HG03442 (cell line): ENCODE data around the gene SHH.

Experiments
- ATAC-seq: cut with Tn5 transposase; IDR thresholded peaks from one replicate; pipeline ENCODE4 v1.9.1; 2021; ENCODE audit warnings: mild to moderate bottlenecking, moderate library complexity; ENCODE audit not compliant: unreplicated experiment

The SHH gene

DNA sequence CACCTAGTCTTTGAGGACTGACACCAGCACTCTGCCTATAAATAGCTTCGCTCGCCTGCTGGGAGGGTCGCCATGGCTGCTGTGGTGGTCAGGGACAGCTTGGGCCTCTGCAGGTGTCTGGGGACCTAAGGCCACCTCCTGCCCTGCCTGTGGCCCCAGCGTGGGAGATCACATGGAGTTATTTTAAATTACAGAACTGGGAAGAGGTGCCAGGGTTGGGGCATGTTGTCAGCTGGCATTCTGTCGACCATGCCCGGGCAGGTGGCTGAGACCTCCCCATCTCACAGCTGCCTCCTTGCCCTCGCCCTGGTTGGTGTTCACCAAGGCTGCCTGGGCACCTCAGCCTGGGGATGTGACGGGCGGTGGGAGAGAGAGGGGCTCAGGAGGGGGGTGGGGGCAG, 18.1 kb downstream of the SHH start:
- ATAC-seq = no peak

DNA sequence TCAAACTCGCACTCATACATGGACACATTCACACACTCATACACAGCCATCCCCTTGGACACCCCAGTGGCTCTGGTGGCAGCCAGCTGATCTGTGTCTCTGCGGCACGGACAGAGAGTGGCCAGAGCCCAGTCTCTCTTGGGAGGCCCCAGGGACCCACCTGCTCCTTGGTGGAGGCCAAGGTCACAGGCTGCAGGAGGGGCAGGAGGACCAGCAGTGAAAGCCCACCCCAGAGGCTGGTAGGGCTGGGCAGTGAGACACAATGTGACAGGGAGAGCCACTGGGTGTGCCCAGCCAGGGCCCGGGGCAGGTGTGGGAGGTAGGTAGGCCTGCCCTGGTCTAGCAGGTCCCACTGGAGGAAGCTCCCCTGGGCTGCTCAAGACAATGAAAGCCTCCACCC, 18.5 kb downstream of the SHH start:
- ATAC-seq = no peak

DNA sequence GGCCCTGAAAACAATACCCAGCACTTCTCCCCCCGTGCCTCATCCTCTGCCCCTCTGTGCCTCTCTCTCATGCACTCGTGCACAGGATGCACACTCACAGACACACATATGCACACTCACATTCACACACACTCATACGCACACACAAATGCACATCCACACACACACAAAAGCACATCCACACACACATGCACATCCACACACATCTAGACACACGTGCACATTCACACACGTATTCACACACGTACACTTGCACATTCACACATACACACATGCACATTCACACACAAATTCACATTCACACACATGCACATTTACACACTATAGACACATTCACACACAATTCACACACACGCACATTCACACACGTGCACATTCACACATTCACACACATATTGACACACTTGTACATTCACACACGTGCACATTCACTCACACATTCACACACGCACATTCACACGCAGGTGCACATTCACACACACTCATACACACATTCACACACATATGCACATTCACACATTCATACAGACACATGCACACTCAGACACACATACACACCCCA, 19.2 kb downstream of the SHH start:
- ATAC-seq = no peak

DNA sequence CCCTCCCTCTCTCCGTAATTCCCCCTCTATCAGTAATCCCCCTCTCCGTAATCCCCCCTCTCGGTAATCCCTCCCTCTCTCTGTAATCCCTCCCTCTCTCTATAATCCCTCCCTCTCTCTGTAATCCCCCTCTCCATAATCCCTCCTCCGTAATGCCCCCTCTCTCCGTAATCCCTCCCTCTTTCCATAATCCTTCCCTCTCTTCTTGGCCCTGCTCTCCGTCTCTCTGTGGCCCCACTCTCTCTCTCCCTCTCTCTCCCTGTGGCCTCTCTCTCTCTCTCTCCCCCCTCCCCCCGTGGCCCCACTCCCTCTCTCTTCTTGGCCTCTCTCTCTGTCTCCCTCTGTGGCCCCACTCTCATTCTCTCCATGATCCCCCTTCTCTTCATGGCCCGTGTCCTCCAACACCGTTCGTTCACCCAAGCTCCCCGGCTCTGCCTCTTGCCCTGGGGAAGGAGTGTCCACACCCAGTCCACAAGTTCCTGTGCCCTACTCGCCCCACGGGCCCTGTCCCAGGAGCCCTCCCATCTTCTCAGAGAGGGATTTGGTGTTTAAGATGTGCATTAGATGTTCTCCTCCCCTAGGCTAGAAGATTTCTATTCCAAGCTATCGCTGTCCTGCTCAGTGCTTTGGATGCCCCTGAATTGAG, 19.8 kb downstream of the SHH start:
- ATAC-seq = no peak

DNA sequence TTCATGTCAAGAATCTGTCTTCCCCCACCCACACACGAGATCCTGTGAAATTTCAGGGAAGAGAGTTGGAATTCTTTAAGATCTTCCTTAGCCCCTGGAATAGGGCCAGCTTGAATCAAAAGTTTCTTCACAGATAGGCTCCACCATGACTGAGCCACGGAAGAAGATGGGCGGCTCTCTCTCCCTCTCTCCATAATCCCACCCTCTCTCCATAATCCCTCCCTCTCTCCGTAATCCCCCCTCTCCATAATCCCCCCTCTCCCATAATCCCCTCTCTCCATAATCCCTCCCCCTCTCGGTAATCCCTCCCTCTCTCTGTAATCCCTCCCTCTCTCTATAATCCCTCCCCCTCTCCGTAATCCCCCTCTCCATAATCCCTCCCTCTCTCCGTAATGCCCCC, 20.4 kb downstream of the SHH start:
- ATAC-seq = no peak

DNA sequence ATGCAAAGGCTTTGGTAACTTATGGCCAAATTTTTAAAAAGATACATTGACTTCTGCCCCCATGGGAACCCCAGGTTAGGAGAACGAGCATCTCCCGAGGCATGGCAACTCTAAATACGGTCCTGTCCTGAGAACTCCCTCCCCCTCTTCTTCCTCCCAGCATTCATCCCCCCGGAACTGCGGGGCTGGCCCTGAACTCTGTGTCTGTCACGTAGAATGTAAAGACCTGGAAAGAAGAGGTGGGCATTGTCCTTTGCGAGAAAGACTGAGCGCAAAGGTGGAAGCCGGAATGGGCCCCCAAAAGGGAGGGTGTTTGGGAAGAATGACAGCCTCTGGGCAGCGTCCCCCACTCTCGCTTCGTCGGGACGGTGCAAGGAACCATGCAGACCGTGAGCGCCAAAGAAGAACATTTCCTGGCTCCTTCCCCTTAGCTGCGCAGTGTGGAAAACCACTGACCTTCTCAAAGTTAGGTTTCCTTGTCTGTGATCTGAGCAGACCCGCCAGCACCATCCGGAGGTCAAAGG, 21.0 kb downstream of the SHH start:
- ATAC-seq = no peak

DNA sequence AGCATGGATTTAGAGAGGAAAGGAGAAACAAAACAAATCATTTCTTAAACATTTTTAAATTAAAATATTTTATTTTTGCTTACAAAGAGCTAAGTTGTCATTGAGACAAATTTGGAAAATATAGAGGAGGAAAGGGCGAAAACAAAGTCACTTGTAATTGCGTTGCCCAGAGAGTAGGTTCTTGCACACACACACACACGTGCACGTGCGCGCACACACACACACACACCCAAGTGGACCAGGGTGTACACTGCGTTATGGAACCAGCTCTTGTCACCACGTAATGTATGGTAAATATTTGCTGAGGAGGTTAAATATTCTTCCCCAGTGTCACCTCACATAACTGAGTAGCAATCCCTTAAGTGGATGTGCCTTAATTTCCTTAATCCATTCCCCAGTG, 21.6 kb downstream of the SHH start:
- ATAC-seq = no peak

DNA sequence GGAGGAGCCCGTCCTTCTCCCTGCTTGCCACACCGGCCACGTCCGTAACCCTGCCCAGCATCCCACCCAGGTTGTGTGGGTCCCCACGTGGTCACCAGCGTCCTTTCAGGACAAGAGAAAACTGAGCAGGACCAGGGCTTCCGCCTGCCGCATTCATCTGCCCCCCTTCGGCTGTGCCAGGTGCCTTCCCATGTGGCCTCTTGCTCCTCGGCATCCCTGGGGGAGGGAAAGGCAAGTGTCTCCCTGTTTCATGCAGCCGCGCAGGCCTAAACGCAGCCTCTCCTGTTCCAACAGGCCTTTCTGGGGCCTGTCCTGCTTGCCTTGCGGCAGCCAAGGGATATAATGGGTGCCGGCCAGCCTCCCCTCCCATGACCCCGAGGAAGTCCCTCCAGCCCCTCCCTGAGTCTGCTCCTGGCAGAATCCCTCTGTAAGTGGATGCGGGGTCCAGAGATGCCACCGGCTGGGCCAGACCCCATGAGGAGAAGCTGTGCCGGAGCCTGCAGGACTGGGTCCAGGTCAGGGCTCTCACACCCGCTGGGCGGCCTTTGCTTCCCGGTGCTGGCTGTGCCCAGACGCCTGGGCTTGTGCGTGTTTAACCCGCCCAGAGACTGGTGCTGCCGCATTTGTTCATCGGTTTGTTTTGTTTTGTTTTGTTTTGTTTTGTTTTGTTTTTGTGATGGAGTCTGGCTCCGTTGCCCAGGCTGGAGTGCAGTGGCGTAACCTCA, 23.1 kb downstream of the SHH start:
- ATAC-seq = no peak

DNA sequence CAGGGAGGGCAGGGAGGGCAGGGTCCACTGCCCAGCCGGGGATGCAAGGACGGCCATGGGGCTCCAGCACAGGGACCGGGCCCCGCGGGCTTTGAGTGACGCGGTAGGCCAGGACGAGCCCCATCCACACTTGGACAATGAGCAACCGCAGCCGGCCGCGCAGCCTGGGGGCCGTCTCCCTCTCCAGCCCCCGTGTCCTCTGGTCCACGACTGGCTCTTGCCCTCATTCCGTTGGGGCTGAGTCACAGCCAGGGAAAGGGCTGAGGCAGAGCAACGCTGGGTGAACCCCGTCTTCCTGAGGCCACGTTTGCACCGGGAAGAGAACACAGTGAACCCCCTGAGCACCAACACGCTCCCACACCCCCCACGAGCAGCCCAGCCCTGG, 23.7 kb downstream of the SHH start:
- no peak for ATAC-seq

DNA sequence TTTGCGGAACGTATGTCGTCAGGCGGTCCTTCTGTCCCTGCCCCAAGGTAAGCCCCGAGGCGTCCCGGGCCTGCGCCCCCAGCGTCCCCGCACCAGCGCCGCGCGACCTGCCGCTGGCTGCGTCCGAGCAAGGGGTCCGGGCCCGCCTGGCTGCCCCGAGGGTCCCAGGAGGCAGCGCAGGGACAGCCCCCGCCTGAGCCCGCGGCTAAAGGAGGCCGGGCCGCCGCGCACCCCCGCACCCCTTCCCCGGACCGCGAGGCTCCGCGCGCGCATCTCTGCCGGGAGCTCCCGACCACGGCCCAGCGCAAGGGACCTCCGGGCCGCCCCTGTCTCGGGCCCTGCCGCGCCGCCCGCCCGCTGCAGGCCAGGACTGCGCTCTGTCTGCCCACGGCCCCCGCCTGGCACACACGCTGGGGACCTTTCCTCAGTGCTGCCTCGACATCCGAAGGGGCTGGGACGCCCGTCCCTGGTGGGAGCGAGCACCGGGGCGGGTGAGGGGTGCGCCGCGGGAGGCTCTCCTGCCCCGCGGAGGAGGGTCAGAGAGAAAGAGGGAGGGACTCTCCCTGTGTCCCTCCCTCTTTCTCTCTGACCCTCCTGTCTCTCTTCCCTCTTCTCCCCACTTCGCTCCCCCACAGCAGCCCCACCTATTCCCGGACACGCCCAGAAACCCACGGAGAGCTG, 25.0 kb downstream of the SHH start:
- ATAC-seq = no peak

DNA sequence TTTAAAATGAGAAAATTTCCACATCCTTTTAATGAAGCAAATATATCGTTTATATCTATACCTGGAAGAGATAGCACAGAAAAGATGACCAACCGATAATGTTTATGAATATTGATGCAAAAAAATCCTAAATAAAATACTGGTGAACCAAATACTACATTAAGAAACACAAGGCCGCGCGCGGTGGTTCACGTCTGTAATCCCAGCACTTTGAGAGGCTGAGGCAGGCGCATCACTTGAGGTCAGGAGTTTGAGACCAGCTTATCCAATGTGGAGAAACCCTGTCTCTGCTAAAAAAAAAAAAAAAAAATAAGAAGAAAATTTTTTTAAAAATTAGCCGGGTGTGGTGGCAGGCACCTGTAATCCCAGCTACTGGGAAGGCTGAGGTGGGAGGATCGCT, 25.8 kb downstream of the SHH start:
- no peak for ATAC-seq

DNA sequence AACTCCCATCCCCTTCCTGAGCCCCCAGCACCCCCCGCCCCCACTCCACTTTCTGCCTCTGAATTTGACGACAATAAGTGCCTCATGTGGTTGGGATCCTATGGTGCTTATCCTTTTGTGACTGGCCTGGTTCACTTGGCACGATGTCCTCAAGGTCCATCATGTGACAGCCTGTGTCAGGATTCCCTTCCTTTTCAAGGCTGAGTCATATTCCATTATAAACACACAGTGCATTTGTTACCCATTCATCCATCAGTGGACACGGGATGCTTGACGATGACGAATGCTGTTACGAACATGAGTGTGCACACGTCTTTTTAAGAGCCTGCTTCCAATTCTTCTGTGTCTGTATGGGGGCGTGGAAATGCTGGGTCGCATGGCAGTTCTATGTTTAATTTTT, 26.7 kb downstream of the SHH start:
- ATAC-seq = no peak

DNA sequence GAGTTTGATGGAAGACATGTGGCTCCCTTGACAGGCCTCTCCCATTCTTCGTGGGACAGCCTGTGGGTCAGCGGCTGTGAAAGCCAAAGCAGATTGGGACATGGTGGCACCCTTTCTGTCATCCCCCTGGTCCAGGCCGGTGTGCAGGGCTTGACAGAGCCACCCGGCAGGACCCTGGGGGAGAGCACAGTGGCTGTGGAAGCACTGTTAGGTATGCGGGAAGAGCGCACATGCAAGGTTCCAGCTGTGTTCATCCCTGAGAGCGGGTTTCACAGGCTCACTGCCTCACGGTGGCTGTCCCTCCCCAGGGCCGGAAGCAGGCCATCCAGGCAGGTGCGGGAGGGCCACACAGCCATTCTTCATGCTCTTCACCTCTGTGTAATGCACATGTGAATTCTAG, 29.8 kb downstream of the SHH start:
- ATAC-seq = no peak

DNA sequence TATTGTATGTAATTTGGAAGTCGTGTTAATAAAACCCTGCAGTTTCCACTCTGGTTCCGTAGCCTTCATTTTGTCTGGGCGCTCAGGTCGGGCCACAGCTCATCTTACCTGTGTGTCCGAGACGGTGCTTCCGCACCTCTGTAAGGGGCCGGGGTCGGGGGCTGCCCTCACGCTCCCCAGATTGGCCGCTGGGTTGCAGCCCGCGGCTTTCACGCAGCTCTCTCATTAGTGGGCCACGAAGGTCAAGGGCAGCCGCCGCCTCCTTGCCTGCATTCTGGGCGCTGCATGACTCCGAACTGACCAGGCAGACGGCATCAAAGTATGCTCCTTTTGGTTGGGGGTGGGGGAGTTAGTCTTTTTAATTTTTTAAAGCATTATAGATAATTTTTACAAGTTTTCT, 30.8 kb downstream of the SHH start:
- no peak for ATAC-seq

DNA sequence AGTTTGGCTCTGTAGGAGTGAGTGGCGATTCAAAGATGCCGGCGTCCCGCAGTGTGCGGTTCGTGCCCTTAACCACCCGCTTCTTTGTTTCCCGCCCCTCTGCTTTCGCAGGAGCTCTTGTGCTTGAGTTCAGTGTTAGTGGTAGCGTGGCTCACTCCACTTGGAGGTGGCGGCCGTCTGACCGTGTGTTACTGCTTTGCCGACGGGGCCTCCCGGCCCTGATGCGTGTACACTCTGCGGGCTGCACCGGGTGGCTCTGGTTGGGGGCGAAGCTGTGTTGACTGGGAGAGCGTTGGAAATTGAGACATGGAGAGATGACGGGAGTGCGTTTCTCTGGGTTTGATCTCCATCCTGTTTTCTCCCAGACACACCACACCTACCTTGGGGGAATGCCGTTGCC, 31.4 kb downstream of the SHH start:
- no peak for ATAC-seq

DNA sequence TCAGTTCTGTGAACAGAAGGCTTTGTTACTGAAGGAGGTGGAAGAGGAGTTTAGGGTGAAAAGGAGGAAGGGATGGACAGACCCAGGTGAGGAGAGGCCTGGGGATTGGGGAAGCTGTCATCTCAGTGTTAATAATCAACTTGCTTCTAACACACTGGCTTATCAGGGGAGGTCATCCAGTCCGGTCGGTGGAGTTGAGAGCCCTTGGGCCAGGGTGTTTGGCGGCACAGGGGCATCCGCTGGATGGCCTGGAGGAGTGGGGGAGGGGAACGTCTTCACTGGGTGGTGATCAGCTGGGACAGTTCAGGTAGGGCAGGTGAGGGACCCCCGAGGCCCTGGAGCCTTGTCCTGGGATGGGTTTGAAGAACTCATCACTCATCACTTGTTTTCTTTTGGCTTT, 33.9 kb downstream of the SHH start:
- no peak for ATAC-seq

DNA sequence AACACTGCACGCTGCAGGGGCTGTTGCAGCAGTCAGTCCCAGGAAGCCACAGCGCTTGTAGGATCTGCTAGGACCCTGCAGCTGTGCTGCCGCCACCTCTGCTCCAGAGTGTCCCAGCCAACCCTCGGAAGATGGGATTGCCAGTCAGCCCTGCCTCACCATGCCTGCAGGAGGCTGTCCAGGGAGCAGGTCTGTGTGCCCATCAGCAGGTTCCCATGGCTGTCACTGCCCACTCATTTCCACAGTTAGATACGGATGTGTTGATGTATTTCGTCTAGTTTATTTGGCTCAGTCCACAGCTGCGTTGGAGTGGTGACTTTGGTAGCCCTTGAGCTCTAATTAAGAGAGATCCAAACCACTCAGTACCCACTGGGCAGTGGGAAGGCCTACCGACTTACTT, 35.7 kb downstream of the SHH start:
- ATAC-seq = no peak

DNA sequence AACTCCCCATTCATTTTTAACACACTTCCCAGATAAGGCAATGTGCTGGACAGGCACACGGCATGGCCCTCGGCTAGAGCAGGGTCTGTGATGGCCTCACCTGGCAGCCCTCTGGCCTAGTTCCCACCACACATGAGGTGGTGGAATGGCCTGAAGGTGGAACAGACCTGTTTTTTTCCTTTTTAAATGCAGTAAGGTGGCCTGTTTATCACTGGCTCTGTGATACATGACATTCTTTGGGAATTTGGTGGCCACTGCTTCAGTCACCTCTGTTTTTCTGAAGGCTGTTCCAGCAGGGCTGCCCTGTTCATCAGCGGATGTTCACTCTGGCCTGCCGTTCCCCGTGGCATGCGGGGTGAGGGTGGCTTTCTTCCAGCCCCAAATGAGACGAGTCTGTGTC, 36.6 kb downstream of the SHH start:
- ATAC-seq = no peak

DNA sequence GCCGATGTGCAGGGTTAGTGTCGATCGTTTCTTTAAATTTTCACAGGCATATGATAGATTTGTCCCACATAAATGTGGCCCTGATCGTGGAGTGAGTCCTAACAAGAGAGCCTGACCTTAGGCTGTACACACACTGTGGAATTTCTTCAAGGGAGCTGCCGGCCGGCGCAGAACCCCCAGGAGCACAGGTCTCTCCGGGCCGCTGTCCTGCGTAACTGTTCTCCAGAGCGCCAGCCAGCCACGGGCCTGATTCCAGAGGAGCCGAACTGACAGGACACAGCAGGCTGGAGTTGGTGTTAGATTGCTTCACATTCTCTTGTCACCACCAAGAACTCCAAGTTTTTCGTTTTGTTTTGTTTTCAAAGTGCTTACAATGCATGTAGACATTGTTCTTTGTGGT, 37.3 kb downstream of the SHH start:
- ATAC-seq = no peak

DNA sequence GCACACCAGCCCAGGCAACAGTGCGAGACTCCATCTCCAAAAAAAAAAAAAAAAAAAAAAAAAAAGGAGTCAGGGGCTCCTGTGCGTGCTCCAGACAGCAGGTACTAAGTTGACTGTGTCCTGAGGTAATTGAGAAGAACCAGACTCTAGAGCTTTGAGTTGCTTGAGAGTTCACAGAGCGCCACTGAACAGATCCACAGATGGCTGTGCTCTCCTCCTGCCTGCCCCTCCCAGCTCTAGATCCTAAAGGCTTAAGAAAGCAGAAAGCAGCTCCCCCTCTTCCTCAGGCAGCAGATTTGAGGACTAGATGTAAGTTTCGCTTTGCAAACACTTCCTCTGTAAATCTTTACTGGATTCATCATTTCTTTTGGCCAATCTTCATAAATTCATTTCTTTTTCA, 38.7 kb downstream of the SHH start:
- no peak for ATAC-seq

DNA sequence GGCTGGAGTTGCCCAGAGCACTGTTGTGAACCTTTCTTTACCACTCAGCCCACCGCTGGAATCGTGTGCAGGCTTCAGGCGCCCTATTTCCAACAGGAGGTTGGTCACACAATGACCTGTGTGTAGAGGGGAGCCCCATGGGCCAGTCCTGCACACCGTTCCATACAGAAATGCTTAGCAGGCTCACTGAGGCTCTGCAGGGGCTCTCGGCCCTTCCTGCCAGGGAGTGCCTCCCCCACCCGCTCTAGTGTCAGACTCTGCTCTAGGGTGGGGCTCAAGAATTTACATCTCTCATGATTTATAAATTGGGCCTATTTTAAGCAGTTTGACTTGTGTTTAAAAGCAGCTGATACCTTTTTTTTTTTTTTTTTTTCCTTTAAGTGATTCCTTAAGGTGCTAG, 42.0 kb downstream of the SHH start:
- ATAC-seq = no peak

DNA sequence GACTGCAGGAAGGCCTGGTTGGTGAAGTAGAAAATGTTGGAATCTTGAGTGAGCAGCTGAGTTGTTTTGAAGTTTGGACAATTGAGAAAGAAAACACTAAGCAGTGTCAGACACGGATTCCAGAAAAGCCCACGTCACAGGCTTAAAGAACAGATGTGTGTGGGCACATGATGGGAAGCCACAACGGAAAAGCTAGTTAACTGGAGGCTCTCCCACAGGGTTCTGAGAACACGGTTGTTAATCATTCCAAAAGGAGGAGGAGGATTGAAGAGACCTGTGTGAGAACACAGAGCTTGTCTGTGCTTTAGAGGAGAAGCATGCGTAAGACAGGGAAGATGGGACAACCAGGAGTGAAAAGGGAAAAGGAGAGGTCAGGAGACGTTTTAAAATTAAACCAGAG, 42.6 kb downstream of the SHH start:
- no peak for ATAC-seq
